GM19023 (cell line): ENCODE measurements around the gene PGP.

ENCODE experiments used
- ATAC-seq: cut with Tn5 transposase; IDR thresholded peaks from one replicate; pipeline ENCODE4 v1.9.1; 2021; ENCODE audit warnings: mild to moderate bottlenecking, moderate library complexity; ENCODE audit not compliant: unreplicated experiment

The PGP gene

DNA sequence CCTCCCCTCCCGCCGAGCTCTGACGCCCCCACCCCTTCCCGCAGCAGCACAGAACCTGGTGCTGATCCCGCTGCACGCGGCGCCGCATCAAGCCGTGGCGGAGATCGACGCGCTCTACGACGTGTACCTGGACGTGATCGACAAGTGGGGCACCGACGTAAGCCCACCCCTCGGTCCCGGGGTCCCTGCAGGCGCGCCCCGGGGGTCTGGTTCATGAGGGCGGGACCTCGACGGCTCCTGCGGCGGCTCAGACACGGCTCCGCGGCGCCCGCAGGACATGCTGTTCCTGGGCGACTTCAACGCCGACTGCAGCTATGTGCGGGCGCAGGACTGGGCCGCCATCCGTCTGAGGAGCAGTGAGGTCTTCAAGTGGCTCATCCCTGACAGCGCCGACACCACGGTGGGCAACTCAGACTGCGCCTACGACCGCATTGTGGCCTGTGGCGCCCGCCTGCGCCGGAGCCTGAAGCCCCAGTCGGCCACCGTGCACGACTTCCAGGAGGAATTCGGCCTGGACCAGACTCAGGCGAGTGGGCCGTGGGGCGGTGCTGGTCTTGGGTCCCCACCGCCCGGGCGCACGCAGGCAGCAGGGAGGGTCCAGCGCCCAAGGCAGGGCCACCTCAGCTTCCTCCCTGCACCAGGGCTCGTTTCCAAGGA, 23.0 kb upstream of the PGP start:
- ATAC-seq = no peak

DNA sequence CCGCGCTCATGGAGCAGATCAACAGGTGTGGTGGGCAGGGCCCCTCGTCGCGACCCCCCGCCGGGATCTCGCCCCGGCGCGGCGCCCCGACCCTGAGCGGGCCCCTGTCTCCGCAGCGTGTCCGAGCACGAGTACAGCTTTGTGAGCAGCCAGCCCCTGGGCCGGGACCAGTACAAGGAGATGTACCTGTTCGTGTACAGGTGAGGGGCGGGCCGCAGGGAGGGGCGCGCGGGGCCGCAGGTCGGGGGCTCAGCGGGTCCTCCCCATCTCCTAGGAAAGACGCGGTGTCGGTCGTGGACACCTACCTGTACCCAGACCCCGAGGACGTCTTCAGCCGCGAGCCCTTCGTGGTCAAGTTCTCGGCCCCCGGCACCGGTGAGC, 22.5 kb upstream of the PGP start:
- ATAC-seq = no peak

DNA sequence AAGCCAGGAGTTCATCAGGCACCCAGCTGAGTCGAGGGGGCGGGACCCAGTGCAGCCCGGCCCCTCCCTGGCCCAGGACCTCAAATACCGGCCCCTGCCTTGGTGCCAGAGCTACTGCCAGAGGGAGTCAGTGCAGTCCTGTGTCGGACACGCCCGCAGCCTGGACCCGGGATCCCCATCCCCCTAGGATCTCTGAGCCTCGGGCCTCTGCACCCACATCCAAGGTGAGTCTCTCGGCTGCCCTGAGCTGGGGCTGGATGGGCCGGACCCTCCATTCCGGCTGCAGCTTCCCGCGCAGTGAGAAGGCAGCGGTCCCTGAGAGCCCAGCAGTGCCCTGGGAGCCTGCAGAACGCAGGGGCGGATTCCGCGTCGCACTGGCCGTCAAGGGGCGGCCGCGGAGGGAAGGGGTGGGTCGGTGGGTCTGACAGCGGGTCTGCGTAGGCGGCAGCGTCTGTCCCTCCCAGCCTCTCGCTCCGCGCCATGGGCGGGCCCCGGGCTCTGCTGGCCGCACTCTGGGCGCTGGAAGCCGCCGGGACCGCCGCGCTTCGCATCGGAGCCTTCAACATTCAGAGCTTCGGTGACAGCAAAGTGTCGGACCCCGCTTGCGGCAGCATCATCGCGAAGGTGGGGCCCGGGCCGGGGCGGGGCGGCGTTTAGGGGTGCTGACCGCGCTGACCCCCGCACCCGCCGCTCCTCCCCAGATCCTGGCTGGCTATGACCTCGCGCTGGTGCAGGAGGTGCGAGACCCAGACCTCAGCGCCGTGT, 21.9 kb upstream of the PGP start, which contains the start of gene DNASE1L2:
DNASE1L2 (plus strand) TSS at position 108 of the 765 bp plus-strand sequence; CDS start at position 481, 373 bp downstream.
- ATAC-seq = no peak

DNA sequence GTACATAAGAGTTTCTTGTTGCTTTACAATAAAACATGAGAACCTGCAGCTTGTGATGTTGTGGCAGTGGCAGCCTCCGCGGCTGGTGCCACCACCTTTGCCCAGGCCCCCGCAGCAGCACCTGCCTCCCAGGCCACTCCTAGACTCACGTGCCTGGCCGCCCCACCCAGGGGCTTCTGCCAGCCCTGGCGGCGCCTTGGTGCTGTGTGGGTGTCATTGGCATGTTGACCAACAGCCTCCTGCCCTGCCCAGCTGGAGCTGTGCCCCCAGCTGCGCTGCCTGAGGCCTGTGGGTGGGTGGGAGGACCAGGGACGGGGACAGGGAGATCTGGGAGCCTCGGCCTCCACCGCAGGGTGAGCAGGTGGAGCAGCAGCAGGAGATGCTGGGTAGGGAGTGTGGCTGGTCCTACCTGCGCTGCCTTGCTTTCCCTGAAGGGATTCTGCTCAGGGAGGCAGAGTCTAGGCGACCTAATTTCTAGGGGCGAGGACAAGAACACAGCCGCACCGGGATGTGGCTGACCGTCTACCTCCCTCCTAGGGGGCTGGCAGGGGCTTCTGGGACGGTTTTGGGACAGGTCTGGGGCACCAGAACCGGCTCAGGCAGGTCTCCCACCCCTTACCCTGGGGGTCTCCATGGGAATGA, 21.2 kb upstream of the PGP start:
- no peak for ATAC-seq

- ATAC-seq = no peak
These were observed 20.6 kb upstream of the PGP start for GRCh38 chr16:2235234-2235651.

- ATAC-seq = no peak
These were observed 20.2 kb upstream of the PGP start for GRCh38 chr16:2234813-2235170.

- ATAC-seq = no peak
These were observed 19.5 kb upstream of the PGP start for GRCh38 chr16:2233872-2234812.

- no peak for ATAC-seq
These were observed 18.6 kb upstream of the PGP start for GRCh38 chr16:2233046-2233775.

DNA sequence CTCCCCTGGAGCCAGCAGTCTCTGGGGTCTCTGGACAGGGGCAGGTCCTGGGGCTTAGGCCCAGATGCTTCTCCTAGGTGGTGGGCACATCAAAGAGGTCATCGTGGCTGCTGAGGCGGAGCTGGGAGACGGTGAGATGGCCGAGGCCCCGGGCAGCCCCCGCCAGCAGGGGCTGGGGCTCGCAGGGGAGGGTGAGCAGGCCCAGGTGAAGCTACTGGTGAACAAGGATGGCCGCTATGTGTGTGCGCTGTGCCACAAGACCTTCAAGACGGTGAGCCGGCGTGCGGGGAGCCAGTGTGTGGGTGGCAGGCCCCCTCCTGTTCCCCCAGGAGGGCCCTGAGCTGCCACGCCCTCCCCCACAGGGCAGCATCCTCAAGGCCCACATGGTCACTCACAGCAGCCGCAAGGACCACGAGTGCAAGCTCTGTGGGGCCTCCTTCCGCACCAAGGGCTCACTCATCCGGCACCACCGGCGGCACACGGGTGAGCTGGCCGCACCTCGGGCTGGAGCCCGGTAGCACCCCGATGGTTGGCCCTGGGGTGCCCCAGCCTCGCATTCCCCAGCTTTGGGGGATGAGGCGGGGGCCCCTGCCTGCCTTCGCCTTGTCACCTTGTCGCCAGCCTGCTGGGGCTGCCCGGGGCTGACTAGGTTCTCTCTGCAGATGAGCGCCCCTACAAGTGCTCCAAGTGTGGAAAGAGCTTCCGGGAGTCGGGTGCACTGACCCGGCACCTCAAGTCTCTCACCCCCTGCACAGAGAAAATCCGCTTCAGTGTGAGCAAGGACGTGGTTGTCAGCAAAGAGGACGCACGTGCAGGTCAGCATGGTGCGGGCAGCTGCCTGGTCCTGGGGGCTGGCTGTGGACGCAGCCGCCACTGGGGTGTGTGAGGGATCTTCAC, 17.7 kb upstream of the PGP start:
- ATAC-seq = no peak

GRCh38 chr16:2231016-2231931, 16.6 kb upstream of the PGP start:
- no peak for ATAC-seq

DNA sequence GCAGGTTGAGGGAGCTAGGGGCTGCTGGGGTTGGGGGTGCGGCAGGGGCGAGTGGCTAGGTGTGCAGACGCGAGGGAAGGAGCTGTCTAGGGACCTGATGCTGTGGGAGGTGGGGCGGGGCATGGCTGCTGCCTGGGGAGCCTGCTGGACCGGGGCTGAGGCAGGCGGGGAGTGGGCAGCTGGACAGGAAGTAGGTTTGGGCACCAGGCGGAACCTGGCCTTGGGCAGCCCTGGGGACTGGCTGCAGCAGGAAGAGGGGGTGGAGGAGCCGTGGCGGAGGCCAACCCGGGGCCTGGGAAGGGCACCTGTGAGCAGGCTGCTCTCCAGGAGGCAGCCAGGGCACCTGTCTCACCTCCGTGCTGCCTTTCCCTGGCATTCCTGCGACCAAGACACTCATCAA, 15.7 kb upstream of the PGP start:
- ATAC-seq = no peak

DNA sequence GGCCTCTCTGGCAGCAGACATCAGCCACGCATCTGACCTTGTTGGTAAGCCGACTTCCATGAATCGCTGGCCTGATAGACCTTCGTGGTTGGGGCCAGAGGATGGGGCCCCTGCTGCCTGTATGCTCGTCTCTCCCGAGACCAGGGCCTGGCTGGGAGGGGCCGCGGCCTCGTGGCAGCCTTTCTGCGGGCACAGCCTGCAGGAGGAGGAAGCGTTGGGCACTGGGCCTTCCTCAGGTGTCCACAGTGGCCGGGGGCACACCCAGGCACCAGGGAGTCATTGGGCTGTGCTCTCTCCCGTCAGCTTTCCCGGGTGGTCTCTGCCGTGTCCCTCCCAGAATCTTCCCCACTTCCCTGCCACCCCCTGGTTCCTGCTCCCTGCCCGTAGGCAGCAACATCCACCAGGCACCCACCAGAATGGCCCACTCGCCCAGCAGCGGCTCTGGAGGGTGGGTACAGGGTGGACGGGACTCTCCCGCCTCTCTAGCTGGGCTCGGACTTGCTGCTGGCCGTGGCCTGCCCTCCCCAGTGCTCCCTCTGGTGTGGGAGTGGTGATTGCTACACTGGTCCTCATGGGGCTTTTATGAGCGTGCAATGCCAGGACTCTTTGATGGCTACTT, 15.1 kb upstream of the PGP start:
- no peak for ATAC-seq

DNA sequence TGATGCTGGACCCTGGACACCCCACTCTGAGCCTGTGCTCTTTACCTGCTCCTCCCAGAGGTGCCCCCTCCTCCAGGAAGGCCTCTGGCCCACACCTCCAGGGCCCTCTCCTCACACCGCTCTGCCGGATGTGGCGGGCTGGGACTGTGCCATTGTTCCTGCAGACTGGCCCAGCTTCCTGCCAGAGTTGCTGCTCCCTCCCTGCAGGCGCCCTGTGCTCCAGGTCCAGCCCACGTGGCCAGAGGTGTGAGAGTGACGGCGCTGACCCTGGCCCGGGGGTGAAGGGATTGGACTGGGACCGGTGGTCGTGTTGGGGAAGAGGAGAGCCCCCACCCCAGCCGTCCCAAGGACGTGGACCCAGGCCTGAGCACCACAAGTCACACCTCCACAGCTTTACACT, 14.5 kb upstream of the PGP start:
- ATAC-seq = no peak

GRCh38 chr16:2228161-2228824, 13.7 kb upstream of the PGP start:
- no peak for ATAC-seq

DNA sequence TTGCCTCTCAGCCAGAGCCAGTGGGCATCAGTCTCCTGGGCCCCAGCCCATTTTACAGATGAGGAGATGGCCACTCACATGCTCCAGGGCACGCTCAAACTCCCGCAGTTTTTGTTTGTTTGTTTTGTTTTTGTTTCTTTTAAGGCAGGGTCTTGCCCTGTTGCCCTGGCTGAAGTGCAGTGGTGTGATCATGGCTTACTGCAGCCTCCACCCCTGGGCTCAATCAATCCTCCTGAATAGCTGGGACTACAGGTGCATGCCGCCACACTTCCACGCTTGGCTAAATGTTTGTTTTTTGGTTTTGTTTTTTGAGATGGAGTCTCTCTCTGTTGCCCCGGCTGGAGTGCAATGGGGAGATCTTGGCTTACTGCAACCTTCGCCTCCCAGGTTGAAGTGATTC, 12.3 kb upstream of the PGP start:
- no peak for ATAC-seq

DNA sequence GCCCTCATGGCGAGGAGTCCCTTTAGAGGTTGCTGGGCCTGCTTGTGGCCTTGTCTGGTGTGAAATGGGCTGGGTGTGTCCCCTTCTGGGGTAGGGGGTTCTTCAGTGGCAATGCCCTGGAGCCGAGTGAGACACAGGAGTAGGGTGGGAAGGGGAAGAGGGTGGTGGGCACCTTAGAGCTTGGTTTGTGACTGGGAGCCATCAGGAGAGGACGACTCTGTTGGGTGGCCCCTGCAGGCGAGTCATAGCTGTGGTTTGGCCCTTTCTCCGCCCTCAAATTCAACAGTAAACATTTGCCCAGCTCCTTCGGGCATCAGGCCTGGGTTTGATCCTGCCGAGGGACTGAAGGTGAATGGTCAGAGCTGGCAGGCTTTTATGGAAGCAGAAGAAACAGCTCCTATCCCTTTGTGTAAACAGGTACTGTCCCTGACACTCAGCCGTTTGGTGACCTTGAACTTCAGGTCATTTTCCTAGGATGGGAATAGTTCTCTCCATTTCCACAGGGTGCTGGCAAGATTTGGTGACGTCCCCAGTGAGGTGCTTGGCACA, 11.7 kb upstream of the PGP start:
- no peak for ATAC-seq

DNA sequence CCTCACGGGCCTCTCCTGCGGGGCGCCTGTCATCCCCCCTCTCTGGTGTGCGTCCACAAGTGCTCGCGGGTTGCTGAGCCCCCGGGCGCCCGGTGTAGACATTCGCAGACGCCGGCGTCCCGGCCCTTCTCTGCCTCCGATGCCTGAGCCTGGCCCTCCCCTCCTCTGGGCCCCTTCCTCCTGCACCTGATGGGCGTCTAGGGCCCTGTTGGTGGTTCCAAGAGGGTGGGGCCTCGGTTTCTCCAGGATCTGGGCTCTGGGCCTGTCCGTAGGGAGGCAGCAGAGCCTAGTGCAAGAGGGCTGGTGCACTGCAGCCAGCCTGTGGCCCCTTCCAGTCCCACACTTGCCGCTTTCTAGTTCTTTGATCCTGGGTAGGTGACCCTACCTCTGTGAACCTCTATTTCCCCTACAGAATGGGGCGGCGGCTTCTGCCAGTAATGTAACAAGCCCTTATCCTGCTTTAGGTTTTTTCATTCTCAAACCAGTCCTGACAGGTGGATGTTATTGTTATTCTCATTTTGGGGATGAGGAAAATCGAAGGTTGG, 9.4 kb upstream of the PGP start:
- peak; percentile 15 for ATAC-seq
